Common myeloid progenitor, CD34-positive (primary cell): ENCODE data around the gene KCNN3.

ENCODE experiments used
- CTCF ChIA-PET: fragments of 350-600 bp; sonication (Branson Sonifier 250); formaldehyde crosslinking; loops from one replicate; lab custom pipeline; 2021; ENCODE audit warnings: antibody characterized with exemption; lab: Charles Lee
- POLR2A ChIA-PET: fragments of 350-600 bp; sonication (Branson Sonifier 250); formaldehyde crosslinking; loops from one replicate; lab custom pipeline; 2021; ENCODE audit warnings: antibody characterized with exemption; lab: Charles Lee
- DNase-seq, 3 donors: peaks; one replicate each; pipeline versions ENCODE4 v3.0.0 to v3.0.0-alpha.2; 2013
- H3K27ac ChIP-seq, 2 experiments: 1 replicate in 1 of 2; 2 replicates in 1 of 2; pipeline ENCODE4 v1.7.0; 2013; ENCODE audit warnings: inconsistent platforms in 2 of 2, low read length in 2 of 2, mild to moderate bottlenecking in 2 of 2, low read depth in 1 of 2, moderate library complexity in 1 of 2; ENCODE audit not compliant: severe bottlenecking in 2 of 2, insufficient read depth in 1 of 2, poor library complexity in 1 of 2
- H3K27me3 ChIP-seq, 5 experiments: replicated peaks in 2 of 5; 1 replicate in 3 of 5; 2 replicates in 2 of 5; pipeline versions ENCODE4 v1.6.1 to v1.7.0; 2013; ENCODE audit warnings: low read length in 4 of 5, mild to moderate bottlenecking in 2 of 5, moderate library complexity in 2 of 5, inconsistent platforms in 1 of 5; ENCODE audit not compliant: insufficient read depth in 5 of 5, control insufficient read depth in 4 of 5
- H3K36me3 ChIP-seq, 4 experiments: 1 replicate in 2 of 4; 2 replicates in 2 of 4; pipeline versions ENCODE4 v1.6.1 to v1.7.0; 2013; ENCODE audit warnings: low read length in 3 of 4, control low read depth in 1 of 4, mild to moderate bottlenecking in 1 of 4; ENCODE audit not compliant: control insufficient read depth in 4 of 4, insufficient read depth in 4 of 4
- H3K4me1 ChIP-seq, 4 experiments: 1 replicate in 3 of 4; 2 replicates in 1 of 4; pipeline versions ENCODE4 v1.6.1 to v1.7.1; 2013; ENCODE audit warnings: low read length in 3 of 4, mild to moderate bottlenecking in 3 of 4, control low read depth in 1 of 4, inconsistent platforms in 1 of 4, moderate library complexity in 1 of 4; ENCODE audit not compliant: control insufficient read depth in 4 of 4, insufficient read depth in 4 of 4; ENCODE audit errors: control extremely low read depth in 1 of 4
- H3K4me3 ChIP-seq, 7 experiments: 1 replicate in 4 of 7; 2 replicates in 3 of 7; pipeline versions ENCODE4 v1.5.1 to v1.7.0; 2013; ENCODE audit warnings: mild to moderate bottlenecking in 7 of 7, low read length in 6 of 7, moderate library complexity in 6 of 7, inconsistent platforms in 2 of 7, low read depth in 2 of 7, control low read depth in 1 of 7; ENCODE audit not compliant: insufficient read depth in 4 of 7, control insufficient read depth in 1 of 7; ENCODE audit errors: extremely low read depth in 1 of 7
- H3K9me3 ChIP-seq, 5 experiments: 1 replicate in 4 of 5; 2 replicates in 1 of 5; pipeline versions ENCODE4 v1.6.1 to v1.7.1; 2013; ENCODE audit warnings: low read length in 4 of 5, mild to moderate bottlenecking in 2 of 5, inconsistent platforms in 1 of 5, low read depth in 1 of 5, moderate library complexity in 1 of 5; ENCODE audit not compliant: control insufficient read depth in 4 of 5, insufficient read depth in 2 of 5; ENCODE audit errors: control extremely low read depth in 1 of 5
- WGBS: methylation state at CpG from one replicate; pipeline ENCODE4 v1.1.5; 2013; ENCODE audit not compliant: insufficient coverage; 5-methylcytosine and 5-hydroxymethylcytosine counted together

KCNN3 gene

DNA sequence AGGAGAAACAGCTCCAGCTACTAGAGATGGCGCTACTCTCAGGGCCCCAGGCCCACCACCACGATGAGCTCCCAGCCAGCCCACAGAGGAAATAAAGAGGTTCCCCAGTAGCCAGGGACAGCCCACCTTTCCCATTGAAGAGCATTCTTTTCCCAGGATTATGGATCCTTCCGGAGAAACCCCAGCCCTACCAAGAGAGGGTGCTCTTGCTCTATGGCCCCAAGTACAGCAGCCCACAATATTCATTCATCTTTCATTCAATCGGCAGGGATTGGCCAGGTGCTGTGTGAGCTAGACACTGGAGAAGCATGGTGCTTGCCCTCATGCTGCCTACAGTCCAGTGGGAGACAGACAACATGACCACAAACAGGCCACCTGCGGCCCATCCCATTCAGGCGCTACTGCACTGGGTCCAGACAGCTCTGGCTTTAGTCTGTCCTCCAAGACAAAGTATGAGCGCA is 36.6 kb upstream of the KCNN3 start:
- no peaks in the 10 kb centered on the region for H3K27me3 ChIP-seq
- no peak for DNase-seq
- POLR2A ChIA-PET, result no interaction called here
- CTCF ChIA-PET, result interaction anchor here (1.0 to 1.7 kb wide), 7 partner anchors 12 to 154 kb away, joined by 3 to 8 read pairs (median 3); partner anchors contain the start of gene LENEP
- H3K4me1 ChIP-seq, result no peaks in the 10 kb centered on the region
- H3K27ac ChIP-seq, result no peak overlapping the region
- H3K9me3 ChIP-seq, result peaks cover 0 to 11% (median 0%) of the 10 kb centered on the region in 5 experiments
- H3K4me3 ChIP-seq, result no peak overlapping the region
- no peaks in the 10 kb centered on the region for H3K36me3 ChIP-seq
- 82% methylated on average over 6 of the region's 7 CpGs for WGBS

GRCh38 chr1:154902938-154903566 is 33.0 kb upstream of the KCNN3 start:
- Histone ChIP-seq H3K27ac (no peak overlapping the region), H3K4me1 (no peaks in the 10 kb centered on the region), H3K36me3 (no peaks in the 10 kb centered on the region), H3K4me3 (no peak overlapping the region), H3K9me3 (peaks cover 0 to 2% (median 0%) of the 10 kb centered on the region in 5 experiments), H3K27me3 (no peaks in the 10 kb centered on the region)
- no CpG with 5 or more reads among the region's 3 CpGs for WGBS
- CTCF ChIA-PET, result no interaction called here
- DNase-seq, result no peak
- POLR2A ChIA-PET, result no interaction called here

DNA sequence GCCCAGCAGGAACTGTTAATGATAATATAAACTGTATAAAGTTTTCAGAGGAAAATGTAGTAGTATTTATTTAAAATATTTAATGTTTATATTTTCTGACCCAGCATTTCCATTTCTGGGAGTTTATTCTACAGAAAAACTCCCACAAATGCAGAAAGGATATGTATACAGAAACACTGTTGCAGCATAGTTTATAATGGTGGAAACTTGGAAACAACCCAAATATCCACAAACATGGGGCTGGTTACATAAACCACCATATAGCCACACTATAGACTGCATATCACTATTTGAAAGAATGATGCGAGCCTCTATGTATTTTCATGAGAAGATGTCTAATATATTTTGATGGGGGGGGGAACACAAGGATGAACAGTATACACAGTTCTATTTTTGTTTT is 31.5 kb upstream of the KCNN3 start:
- H3K4me3 ChIP-seq, result no peak overlapping the region
- no peaks in the 10 kb centered on the region for H3K4me1 ChIP-seq
- CTCF ChIA-PET, result no interaction called here
- H3K27me3 ChIP-seq, result no peaks in the 10 kb centered on the region
- no peak overlapping the region for H3K27ac ChIP-seq
- no peaks in the 10 kb centered on the region for H3K36me3 ChIP-seq
- no peak for DNase-seq
- no CpG with 5 or more reads among the region's 1 CpG for WGBS
- no peaks in the 10 kb centered on the region for H3K9me3 ChIP-seq
- POLR2A ChIA-PET, result interaction anchor here (0.6 kb wide), 1 partner anchor 143 kb away, joined by 3 read pairs; no protein-coding TSS in a partner anchor

GRCh38 chr1:154899041-154899440 is 29.0 kb upstream of the KCNN3 start:
- H3K4me3 ChIP-seq, result no peak overlapping the region
- ChIA-PET CTCF (no interaction called here), POLR2A (no interaction called here)
- no peak for DNase-seq
- H3K27ac ChIP-seq, result no peak overlapping the region
- no peaks in the 10 kb centered on the region for H3K9me3 ChIP-seq
- no peaks in the 10 kb centered on the region for H3K27me3 ChIP-seq
- 97% methylated on average over 4 of the region's 6 CpGs for WGBS
- no peaks in the 10 kb centered on the region for H3K4me1 ChIP-seq
- H3K36me3 ChIP-seq, result no peaks in the 10 kb centered on the region

DNA sequence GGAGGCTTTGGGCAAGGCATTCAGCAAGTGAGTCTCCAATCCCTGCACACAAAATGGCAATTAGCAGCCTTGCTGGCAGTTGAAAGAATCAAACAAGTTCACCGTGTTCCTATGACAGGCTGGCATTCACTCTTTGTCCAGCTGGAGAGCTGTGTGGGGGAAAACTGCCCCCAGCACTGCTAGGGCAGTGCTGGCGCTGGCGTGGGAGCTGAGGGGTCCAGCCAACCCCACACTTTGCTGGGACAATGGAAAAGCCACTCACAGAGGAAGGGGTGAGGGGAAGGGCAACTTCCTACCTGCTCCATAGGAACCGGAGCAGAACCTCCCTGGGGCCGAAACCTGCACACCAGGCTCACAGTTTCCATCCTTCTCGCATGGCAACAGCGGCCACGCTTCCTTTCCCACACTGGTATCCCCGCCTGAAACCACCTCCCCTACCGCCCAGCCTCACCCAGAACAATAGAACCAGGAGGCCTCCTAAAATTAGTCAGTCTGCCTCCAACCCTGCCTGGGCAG is 26.7 kb upstream of the KCNN3 start:
- 100% methylated on average over 3 of the region's 10 CpGs for WGBS
- no peaks in the 10 kb centered on the region for H3K9me3 ChIP-seq
- no peaks in the 10 kb centered on the region for H3K27me3 ChIP-seq
- H3K4me3 ChIP-seq, result no peak overlapping the region
- no peak for DNase-seq
- POLR2A ChIA-PET, result no interaction called here
- H3K36me3 ChIP-seq, result no peaks in the 10 kb centered on the region
- H3K4me1 ChIP-seq, result peaks cover 0 to 7% (median 2%) of the 10 kb centered on the region in 4 experiments
- H3K27ac ChIP-seq, result no peak overlapping the region
- CTCF ChIA-PET, result interaction anchor here (1.1 to 1.5 kb wide), 5 partner anchors 19 to 159 kb away, joined by 3 to 5 read pairs (median 3); no protein-coding TSS in a partner anchor

DNA sequence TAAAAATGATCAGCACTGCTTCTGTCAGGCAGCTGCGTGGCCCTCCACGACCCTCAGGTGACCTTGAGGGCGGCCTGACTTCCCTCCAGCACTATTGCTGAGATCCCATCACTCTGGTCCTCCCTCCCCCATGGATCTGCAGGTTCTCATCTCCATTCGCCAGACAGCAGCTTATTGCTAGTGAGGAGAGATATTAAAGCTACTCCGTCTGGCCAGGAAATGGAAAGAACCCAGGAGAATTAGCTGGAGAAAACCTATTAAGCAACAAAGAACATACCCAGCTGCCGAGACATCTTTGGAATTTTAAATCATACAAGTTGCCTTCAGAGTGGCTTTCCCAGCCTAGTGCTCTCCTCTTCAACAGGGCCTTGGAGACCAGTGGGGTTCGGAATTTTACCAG is 25.7 kb upstream of the KCNN3 start:
- Histone ChIP-seq H3K36me3 (no peaks in the 10 kb centered on the region), H3K4me3 (no peak overlapping the region), H3K27me3 (no peaks in the 10 kb centered on the region), H3K4me1 (peaks cover 2 to 14% (median 10%) of the 10 kb centered on the region in 4 experiments), H3K27ac (no peak overlapping the region), H3K9me3 (no peaks in the 10 kb centered on the region)
- POLR2A ChIA-PET, result no interaction called here
- 95% methylated on average over 7 of the region's 7 CpGs for WGBS
- DNase-seq, result no peak
- CTCF ChIA-PET, result interaction anchor here (0.7 to 1.5 kb wide), 5 partner anchors 14 to 160 kb away, joined by 3 to 5 read pairs (median 3); no protein-coding TSS in a partner anchor

DNA sequence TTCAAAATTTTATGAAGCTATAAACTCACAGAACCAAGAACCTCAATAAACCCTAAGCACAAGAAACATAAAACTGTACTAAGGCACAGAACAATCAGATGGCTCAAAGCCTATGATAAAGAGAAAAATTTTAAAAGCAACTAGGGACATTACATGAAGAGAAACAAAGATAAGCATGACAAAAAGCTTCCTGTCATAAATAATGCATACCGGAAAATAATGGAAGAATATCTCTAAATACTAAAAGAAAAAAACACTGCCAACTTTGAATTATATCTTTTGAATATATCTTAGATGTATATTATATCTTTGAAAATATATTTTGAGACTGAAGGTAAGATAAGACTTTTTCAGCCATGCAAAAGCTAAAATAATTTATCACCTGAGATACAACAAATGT is 21.4 kb upstream of the KCNN3 start:
- Histone ChIP-seq H3K27ac (no peak overlapping the region), H3K4me3 (no peak overlapping the region), H3K27me3 (no peaks in the 10 kb centered on the region), H3K36me3 (no peaks in the 10 kb centered on the region), H3K9me3 (no peaks in the 10 kb centered on the region), H3K4me1 (peaks cover 7 to 19% (median 12%) of the 10 kb centered on the region in 4 experiments)
- peak in 1 of 3 donors; percentile 16 for DNase-seq
- no CpG with 5 or more reads among the region's 1 CpG for WGBS
- ChIA-PET POLR2A (interaction anchor here (1.5 kb wide), 1 partner anchor 10 kb away, joined by 3 read pairs; no protein-coding TSS in a partner anchor), CTCF (interaction anchor here (1.0 to 2.6 kb wide), 6 partner anchors 8 to 103 kb away, joined by 3 to 10 read pairs (median 4); partner anchors contain the start of gene PMVK)
